Sciatic nerve (tissue), 2 donors: Measurements from ENCODE around the gene ADORA1. TPM values are rescaled to one million over a fixed set of nuclear protein-coding genes. Genes with fewer than 3 reads are reported as not detected.

ENCODE experiments used
- ATAC-seq: fragments of 200-7000 bp; cut with Tn5 transposase; one replicate; pipeline ENCODE4 v1.9.1; 2020; ENCODE audit warnings: mild to moderate bottlenecking, moderate library complexity
- DNase-seq: peaks from one replicate; pipeline ENCODE4 v3.0.0-alpha.2; 2020; ENCODE audit warnings: low spot score
- intact Hi-C: fragments of 100-400 bp; cut with DNase I; formaldehyde crosslinking; loops from one replicate; pipeline ENCODE4 v1.14.2; 2022
- total RNA-seq: library from RNA; stranded (reverse); fragmentation: NEBNext Ultra II Directional; extraction: Animal tissue kit (Norgen Biotek cat#: 25700); gene quantifications from one replicate; pipeline ENCODE4 v1.2.1, GENCODE V29; 2021
- donor health status: DM: no; HTN: no; CAD: no.
- donor health status: DM: no; HTN: no; CAD: no.

ADORA1 gene
- total RNA-seq, 1 donor from 2014 or later, result 1.8 TPM

GRCh38 chr1:203177036-203177405 is 49.5 kb downstream of the ADORA1 start:
- DNase-seq (no peak), ATAC-seq (no peak)
- intact Hi-C loops, result no loop called here

- ATAC-seq, result no peak
- intact Hi-C loops, result no loop called here
- DNase-seq, result no peak
Observed at GRCh38 chr1:203177470-203178039, 50.0 kb downstream of the ADORA1 start.

DNA sequence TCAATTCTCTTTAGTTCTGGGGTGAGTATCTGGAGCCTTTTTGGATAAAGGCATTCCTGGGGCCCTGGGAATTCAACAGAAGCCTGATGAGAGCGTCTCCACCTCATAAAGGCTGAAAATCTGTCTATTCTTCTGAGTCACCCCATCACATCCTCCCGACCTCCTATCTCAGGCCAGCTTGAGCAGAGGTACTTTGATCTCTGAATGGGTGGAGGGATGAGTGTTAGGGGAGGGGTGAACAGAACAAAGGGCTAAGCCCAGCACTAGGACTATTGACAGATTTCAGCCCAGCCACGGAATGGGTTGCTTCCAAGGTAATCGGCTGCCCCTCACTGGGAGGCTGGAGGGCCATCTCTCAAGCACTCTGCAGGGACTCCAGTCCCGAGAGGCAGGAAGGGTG is 50.6 kb downstream of the ADORA1 start:
- DNase-seq (no peak), ATAC-seq (no peak)
- intact Hi-C loops, result no loop called here

DNA sequence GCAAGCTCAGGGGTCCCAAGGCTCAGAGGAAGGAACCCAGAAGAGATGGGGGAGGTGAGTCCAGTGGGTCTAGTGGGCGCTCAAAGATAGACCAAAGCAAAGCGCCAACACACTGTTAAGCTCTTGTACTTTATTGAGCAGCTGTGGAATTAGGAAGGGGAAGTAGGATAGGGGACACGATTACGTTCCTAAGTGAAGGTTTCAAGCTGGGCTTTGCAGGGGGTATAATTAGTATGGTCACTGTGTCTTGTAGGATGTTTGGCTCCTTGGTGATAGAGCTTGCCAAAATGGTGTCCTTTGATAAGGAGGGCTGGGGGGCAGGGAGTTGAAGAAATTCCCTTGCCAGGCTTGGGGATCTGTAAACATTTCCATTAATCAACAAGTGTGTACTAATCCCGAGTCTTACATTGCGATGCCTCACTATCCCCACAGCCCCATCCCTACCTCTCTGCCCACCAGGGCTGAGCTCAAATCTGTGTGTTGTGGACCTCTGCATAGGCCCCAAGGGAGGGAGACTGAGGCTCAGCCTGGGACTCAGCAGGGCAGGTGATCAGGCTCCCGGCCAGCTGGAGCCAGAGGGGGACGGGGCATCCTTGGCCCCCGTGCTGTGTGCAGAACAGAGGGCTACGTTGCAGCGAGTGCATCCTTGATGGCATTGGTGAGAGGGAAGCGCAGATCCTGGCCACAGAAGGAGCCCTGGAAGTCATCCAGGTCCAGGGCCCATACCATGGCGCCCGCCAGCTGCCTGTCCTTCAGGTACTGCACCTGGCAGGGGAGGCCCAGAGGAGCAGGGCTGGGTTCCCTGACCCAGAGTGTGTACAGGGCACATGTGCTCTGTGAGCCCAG is 51.5 kb downstream of the ADORA1 start:
- ATAC-seq (no peak), DNase-seq (no peak)

GRCh38 chr1:203179667-203180005 is 52.1 kb downstream of the ADORA1 start:
- DNase-seq, result no peak
- no peak for ATAC-seq
- intact Hi-C loops, result no loop called here

More for the DNA sequence above, 51.5 kb downstream of the ADORA1 start:
- intact Hi-C loops, result no loop called here

DNA sequence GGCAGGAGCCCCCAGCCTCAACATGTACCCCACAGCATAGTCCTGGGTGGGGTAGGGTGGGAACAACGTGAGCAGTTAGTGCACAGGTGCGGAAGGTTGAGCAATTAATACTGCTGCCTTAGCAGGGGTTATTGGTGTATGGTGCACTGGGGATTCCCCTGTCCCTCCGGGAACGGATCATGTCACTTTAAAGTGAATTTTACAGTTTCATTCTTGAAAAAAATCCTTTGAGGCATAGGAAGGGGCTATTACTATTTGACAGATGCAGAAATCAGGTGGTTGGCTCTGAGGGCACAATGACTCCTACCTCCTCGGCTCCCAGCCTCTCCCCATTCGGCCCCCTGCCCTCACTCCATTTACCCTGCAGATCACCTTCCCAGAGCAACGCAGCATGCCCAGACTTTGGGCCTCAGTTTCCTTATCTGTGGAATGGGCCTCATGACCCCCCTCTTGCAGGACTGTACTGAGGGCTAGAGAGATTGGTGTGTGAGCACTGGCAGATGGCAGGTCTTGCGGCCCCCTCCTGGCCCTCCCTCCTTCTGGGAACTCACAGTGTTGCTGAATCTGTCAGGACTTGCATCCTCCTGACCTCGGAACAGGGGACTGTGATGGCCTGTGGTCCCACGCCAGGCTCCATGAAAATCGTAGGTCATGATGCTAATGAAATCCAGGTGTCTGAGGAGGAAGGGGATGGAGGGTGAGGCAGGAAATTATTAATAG is 53.2 kb downstream of the ADORA1 start:
- intact Hi-C loops, result no loop called here
- ATAC-seq, result no peak
- DNase-seq, result no peak

DNA sequence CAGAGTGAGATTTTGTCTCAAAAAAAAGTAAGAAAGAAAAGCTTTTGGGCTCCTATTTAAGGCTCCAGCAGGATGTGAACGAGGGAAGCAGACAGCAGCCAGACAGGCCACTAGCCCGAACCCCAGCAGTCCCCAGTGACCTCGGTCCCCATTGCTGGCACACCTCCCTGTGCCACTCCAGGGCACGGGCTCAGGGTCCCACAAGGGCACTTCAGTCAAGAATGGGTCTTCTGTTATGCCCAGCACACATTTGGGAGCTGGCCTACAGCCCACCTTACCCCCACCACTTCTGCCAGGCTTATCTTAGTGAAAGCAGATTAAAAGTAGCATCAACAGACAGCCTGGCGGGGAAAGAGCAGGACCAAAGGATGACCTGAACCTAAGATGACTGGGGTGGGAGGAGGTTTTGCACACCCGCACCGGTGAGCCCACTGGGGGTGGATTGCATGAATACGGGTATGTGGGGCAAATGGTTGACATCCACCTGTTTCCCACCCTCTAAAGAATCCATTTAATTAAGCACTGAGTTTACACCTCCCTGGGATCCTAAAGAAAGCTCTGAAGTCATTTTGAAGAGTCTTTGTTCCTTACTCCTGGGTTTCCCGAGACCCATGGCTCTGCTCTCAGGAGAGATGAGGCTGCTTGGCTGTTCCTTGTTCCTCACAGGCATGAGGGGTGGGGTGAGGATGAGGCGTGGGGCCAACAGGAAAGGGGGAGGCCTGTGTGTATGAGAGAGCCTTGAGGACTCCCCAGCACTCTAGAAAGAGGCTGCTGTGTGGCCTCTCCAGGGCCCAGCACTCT is 54.3 kb downstream of the ADORA1 start:
- ATAC-seq (no peak), DNase-seq (no peak)
- intact Hi-C loops, result no loop called here

GRCh38 chr1:203182387-203182953 is 54.9 kb downstream of the ADORA1 start:
- DNase-seq (no peak), ATAC-seq (no peak)
- intact Hi-C loops, result no loop called here

- intact Hi-C loops, result no loop called here
- no peak for ATAC-seq
- DNase-seq, result no peak
Observed at GRCh38 chr1:203183828-203184227, 56.3 kb downstream of the ADORA1 start.

GRCh38 chr1:203184467-203184866 is 56.9 kb downstream of the ADORA1 start:
- ATAC-seq, result no peak
- intact Hi-C loops, result no loop called here

DNA sequence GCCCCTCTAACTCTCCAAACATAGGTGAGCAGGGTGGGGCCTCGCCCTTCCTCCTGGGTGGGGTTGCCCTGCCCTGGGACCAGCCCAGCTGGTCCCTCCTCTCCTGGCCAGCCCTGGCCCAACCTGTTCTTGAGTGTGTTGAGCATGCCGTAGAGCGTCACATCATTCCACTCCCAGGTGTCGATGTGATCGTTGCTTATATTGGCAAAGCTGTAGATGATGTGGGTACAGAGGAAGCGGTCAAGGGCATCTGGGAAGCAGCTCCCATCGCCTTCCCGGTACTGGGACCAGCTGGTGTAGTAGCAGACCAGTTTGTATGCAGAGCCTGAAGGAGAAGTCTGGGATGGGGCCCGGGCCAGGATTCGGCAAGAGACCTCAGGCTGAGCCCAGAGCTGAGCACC is 57.5 kb downstream of the ADORA1 start:
- intact Hi-C loops, result no loop called here
- ATAC-seq (no peak), DNase-seq (peak; percentile 27)

More at GRCh38 chr1:203184467-203184866, 56.9 kb downstream of the ADORA1 start:
- no peak for DNase-seq

GRCh38 chr1:203185585-203185984 is 58.1 kb downstream of the ADORA1 start:
- DNase-seq, result peak; percentile 54
- no peak for ATAC-seq
- intact Hi-C loops, result no loop called here

DNA sequence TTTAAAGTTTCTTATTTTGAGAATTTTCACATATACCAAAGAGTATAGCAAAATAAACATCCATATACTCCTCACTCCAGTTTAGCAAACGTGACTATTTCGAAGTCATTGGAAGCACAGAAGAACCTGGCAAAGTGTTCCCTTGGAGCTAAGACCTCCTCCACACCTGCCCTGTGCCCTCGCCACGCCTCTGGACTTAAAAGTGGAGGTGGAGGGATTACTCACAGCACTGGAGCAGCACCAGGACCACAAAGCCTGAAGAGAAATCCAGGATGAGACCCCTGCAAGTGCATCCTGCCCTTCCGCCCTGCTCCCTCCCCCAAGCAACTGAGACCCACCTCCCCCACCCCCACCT is 58.5 kb downstream of the ADORA1 start:
- intact Hi-C loops, result no loop called here
- DNase-seq, result peak; percentile 27
- no peak for ATAC-seq

- peak; percentile 65 for DNase-seq
- intact Hi-C loops, result no loop called here
- no peak for ATAC-seq
Observed at GRCh38 chr1:203186446-203187303, 59.1 kb downstream of the ADORA1 start, which contains the start of gene CHI3L1. TSS of gene CHI3L1 (minus strand) at chr1:203186704. CDS start at chr1:203186623, 81 bp downstream.

DNA sequence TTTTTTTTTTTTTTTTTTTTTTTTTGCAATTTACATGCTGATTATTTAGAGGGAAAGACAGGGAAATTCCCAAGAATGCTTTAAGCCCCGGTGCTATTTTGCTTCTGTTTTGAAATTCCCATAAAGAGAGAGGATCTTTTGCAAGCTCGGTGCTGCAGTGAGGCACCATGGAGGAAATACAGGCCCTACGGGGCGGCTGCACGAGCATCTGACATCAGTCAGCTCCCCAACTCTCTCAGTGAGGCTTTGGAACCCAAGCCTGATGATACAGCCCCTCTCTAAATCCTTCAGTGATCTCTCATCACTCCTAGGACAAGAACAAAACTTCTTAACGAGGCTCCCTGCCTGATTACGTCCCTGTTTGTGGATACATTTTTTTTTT is 59.8 kb downstream of the ADORA1 start:
- intact Hi-C loops, result no loop called here
- DNase-seq (peak; percentile 47), ATAC-seq (peak; percentile 7)

DNA sequence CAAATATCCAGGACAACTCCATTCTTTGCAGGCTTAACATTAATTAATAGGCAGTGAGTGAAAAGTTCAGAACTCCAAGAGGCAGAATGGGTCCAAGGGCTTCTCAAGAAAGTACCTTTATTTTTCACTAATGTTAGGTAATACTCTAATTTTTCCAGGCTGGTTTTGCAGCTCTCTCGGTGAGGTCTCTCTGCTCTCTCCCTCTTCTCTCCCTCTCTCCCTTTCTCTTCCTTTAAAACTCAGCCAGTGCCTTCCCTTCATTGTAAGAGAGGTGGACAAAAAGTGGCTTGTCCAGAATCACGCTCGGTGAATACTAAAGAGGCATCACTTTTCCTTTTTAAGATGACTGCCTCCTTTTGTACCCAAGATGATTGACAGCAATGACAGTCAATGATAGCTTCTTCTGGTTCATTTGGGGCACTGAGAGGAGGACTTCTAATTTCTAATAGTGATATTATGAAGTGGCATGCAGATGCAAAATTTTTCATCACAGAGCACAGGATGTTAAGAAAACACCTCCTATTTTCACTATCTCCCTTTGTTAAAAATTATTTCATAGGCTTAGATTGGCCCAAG is 60.3 kb downstream of the ADORA1 start:
- intact Hi-C loops, result no loop called here
- no peak for DNase-seq

DNA sequence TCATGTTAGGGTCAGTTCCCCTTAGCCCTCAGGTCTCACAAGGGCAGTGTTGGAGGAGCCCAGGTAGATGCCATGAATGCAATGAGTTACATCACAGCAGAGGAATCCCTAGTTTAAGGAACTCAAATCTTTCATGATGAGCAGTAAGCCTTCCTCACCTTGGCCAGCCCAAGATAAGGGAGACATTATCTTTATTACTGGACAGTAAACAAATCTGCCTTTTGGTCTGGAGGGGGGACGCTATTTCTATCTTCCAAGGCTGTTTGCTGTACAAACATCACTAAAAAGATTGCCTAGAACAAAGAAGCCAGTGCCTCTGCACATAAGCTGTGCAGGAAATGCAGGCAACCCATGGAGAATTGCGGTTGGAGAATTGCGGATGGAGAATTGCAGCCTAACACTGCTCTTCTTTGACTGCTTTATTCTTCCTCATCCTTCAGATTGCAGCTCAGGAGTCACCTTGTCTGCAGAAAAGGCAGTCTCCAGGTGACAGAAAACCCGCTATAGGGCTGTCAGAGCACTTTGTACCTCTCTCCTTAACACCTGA is 61.2 kb downstream of the ADORA1 start:
- intact Hi-C loops, result no loop called here
- DNase-seq, result peak; percentile 51
- peak; percentile 71 for ATAC-seq

More for the DNA sequence above, 60.3 kb downstream of the ADORA1 start:
- peak; percentile 3 for ATAC-seq

DNA sequence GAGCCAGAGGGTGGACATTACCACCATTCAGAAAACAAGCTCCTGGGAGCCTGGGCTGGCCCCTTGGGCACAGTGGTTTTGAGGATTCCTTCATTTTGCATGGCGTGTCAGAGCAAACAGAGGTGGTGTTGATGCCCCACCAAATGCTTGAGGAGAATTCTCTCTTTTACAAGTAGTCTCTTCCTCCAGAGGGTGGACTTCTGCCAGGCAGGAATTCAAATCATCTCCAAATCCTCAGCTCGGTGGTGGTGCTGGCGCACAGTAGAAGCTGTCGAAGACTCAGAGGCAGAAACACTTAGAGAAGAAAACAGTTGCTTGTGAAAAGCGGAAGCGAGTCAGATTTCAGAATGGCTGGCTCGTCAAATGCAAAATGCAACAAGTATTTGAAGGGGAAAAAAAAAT is 62.4 kb downstream of the ADORA1 start:
- intact Hi-C loops, result no loop called here
- DNase-seq, result peak; percentile 55
- ATAC-seq, result peak; percentile 66
